Measurements from ENCODE around the gene RBM10.
"Not testable (repeated sequence)": the region's sequence is repeated elsewhere in the genome, so short reads cannot be mapped to it uniquely, and the experiment has no call there.

The RBM10 gene

GRCh38 chrX:47144626-47145394 is at the start of gene RBM10, which contains the start of gene NDUFB11:
Gene RBM10, plus strand, starts transcription at chrX:47145221. Its CDS starts 2,261 bp downstream, at chrX:47147482.
Gene NDUFB11, minus strand, starts transcription at chrX:47144702. Its CDS starts 23 bp downstream, at chrX:47144679.
- DNase-seq: peak; percentile 96

- DNase-seq: peak; percentile 4
Measured at GRCh38 chrX:47097018-47097417, 48.0 kb upstream of the RBM10 start.

- no peak for DNase-seq
Measured at GRCh38 chrX:47098338-47099094, 46.5 kb upstream of the RBM10 start.

- DNase-seq: no peak
Measured at GRCh38 chrX:47101206-47101605, 43.8 kb upstream of the RBM10 start.

GRCh38 chrX:47110936-47111615 is 33.9 kb upstream of the RBM10 start:
- DNase-seq: not testable (repeated sequence)

GRCh38 chrX:47112316-47112954 is 32.6 kb upstream of the RBM10 start:
- no peak for DNase-seq

GRCh38 chrX:47116551-47117110 is 28.4 kb upstream of the RBM10 start:
- not testable (repeated sequence) for DNase-seq

- DNase-seq: not testable (repeated sequence)
Measured at GRCh38 chrX:47124466-47124865, 20.6 kb upstream of the RBM10 start.

- peak; percentile 94 for DNase-seq
Measured at GRCh38 chrX:47129157-47129898, 15.7 kb upstream of the RBM10 start.

- DNase-seq: peak; percentile 30
Measured at GRCh38 chrX:47129899-47130358, 15.1 kb upstream of the RBM10 start.

GRCh38 chrX:47133493-47133892 is 11.5 kb upstream of the RBM10 start:
- DNase-seq: no peak

- DNase-seq: not testable (repeated sequence)
Measured at GRCh38 chrX:47135650-47136049, 9.4 kb upstream of the RBM10 start.

- DNase-seq: no peak
Measured at GRCh38 chrX:47138171-47138570, 6.8 kb upstream of the RBM10 start.

GRCh38 chrX:47143894-47144625 is 961 bp upstream of the RBM10 start:
- peak; percentile 68 for DNase-seq

- peak; percentile 70 for DNase-seq
Measured at GRCh38 chrX:47145395-47146120, 537 bp downstream of the RBM10 start.

- peak; percentile 31 for DNase-seq
Measured at GRCh38 chrX:47146121-47146935, 1.3 kb downstream of the RBM10 start.

GRCh38 chrX:47146936-47147859 is 2.2 kb downstream of the RBM10 start:
- no peak for DNase-seq

GRCh38 chrX:47148946-47149345 is 3.9 kb downstream of the RBM10 start:
- no peak for DNase-seq

Data from NCI-H69 (cell line).